Erythroblast (primary cell): ENCODE data around the gene HSFX4.
"Not testable (repeated sequence)": the region's sequence is repeated elsewhere in the genome, so short reads cannot be mapped to it uniquely, and the experiment has no call there.

ENCODE experiments used
- GATA1 ChIP-seq: IDR thresholded peaks from 2 replicates; pipeline ENCODE4 v1.6.1; 2011; ENCODE audit warnings: low read depth, mild to moderate bottlenecking, control low read depth, low read length, moderate library complexity
- POLR2A ChIP-seq: IDR thresholded peaks from 2 replicates; pipeline ENCODE4 v1.6.1; 2011; ENCODE audit warnings: mild to moderate bottlenecking, low read length

GRCh38 chrX:149924434-149924833, 4.9 kb upstream of the HSFX4 start:
- not testable (repeated sequence) for TF ChIP-seq POLR2A, GATA1
